ENCODE results near the gene C14orf132.

DNA sequence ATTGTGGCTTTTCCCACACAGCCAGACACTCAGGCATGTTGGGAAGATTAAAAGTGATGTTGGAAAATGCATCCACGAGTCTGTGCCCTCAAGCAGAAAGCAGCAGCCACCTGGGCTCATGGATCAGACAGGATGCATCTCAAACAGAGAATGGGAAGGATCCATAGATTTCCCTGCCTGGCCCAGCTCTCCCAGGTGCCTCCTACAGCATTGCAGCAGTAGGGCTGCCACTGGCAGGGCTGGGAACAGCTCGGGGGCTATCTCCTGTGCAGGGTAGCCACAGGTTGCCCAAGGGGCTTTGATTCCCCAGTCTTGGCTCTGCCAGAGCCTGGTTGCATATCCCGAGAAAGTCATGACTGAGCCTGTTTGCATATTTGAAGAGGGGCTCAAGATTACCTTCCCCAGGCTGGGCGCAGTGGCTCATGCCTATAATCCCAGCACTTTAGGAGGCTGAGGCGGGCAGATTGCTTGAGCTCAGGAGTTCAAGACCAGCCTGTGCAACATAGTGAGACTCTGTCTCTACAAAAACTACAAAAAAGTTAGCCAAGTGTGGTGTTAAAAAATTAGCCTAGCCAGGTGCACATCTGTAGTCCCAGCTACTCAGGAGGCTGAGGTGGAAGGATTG is 19.5 kb downstream of the C14orf132 start:
- no peak for TF ChIP-seq GATA3 (IDR thresholded peaks at IDR 0.05; ENCODE audit: low read depth, low read length)
- TF ChIP-seq GATA2 (IDR thresholded peaks at IDR 0.05; ENCODE audit: low read depth, low read length): no peak
